CD4-positive, alpha-beta T cell treated with Interleukin-6 for 4 hours (primary cell): ENCODE results near the gene RGL2.
A peak's percentile ranks its signal among the peaks of the same experiment; 100 is the strongest.

Experiments used
- DNase-seq: peaks from one replicate; pipeline ENCODE4 v3.0.0-alpha.2; 2020; ENCODE audit warnings: mixed read lengths

RGL2 gene

GRCh38 chr6:33315793-33316602 lies 17.3 kb upstream of the RGL2 start:
- no peak for DNase-seq

- no peak for DNase-seq
Measured at GRCh38 chr6:33314943-33315792, 16.4 kb upstream of the RGL2 start.

GRCh38 chr6:33314515-33314942 lies 15.8 kb upstream of the RGL2 start:
- peak; percentile 64 for DNase-seq

- peak; percentile 76 for DNase-seq
Measured at GRCh38 chr6:33313709-33314514, 15.2 kb upstream of the RGL2 start, which contains the start of gene TAPBP. TAPBP (minus strand) TSS chr6:33314078; CDS start chr6:33314041, 37 bp downstream.

GRCh38 chr6:33313105-33313708 lies 14.5 kb upstream of the RGL2 start:
- DNase-seq = peak; percentile 52

GRCh38 chr6:33312361-33313104 lies 13.8 kb upstream of the RGL2 start:
- peak; percentile 92 for DNase-seq

GRCh38 chr6:33306356-33306755 lies 7.6 kb upstream of the RGL2 start:
- no peak for DNase-seq

GRCh38 chr6:33305052-33305451 lies 6.3 kb upstream of the RGL2 start:
- DNase-seq = no peak

- no peak for DNase-seq
Measured at GRCh38 chr6:33304216-33304615, 5.5 kb upstream of the RGL2 start.

- no peak for DNase-seq
Measured at GRCh38 chr6:33301877-33302276, 3.1 kb upstream of the RGL2 start.

GRCh38 chr6:33299237-33299944 lies 649 bp upstream of the RGL2 start:
- DNase-seq = peak; percentile 95

- peak; percentile 62 for DNase-seq
Measured at GRCh38 chr6:33297956-33298772, 578 bp downstream of the RGL2 start.

- no peak for DNase-seq
Measured at GRCh38 chr6:33297406-33297955, 1.3 kb downstream of the RGL2 start.

GRCh38 chr6:33296797-33297405 lies 1.8 kb downstream of the RGL2 start:
- no peak for DNase-seq

- DNase-seq = no peak
Measured at GRCh38 chr6:33295621-33296369, 2.9 kb downstream of the RGL2 start.

- no peak for DNase-seq
Measured at GRCh38 chr6:33294086-33294823, 4.5 kb downstream of the RGL2 start.

GRCh38 chr6:33292996-33293682 lies 5.6 kb downstream of the RGL2 start:
- no peak for DNase-seq
